Fibroblast of gingiva (primary cell): ENCODE results near the gene SRP14.
A peak's percentile ranks its signal among the peaks of the same experiment; 100 is the strongest.
"Not testable (repeated sequence)": the region's sequence is repeated elsewhere in the genome, so short reads cannot be mapped to it uniquely, and the experiment has no call there.

Source experiments
- DNase-seq: peaks from one replicate; pipeline ENCODE4 v3.0.0-alpha.2; 2011; ENCODE audit warnings: low read depth

Gene SRP14

DNA sequence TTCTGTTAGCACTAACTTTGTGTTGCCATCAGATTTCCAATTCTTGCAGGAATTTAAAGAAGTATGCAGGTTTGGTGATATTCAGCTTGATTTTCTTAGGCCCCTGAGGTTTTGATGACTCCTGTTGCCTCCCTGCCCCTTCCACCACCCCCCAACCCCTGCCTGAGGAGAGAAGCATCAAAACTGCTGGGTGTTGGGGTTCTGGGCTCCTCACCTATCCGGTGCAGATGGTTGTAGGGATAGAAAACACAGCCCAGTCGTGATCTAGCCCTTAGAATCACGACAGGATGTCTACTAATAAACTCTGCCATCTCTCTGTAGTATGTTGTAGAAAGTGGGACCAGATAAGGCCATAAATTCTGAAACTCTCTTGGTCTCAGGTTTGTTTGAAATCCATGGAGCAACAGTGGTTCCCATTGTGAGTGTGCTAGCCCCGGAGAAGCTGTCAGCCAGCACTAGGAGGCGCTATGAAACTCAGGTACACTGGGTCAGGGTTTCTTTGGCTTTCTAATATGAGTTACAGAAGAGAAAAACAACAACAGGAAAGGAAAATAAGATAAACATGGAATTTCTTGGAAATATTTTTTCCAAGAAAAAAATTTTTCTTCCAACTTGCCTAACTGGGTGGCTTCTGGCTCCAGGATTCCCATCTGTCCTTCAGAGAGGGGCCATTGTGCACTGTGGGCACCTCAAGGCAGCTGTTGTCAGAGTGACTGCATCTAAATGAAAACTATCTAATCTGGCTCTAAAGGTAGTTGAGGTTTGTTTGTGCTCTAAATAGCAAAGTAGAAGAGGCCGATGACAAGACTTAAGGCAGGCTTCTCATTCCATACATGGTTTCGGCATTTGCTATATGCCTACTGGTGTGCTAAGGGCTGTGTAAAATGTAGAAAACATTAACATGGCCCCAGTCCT lies 8.7 kb downstream of the SRP14 start:
- no peak for DNase-seq

DNA sequence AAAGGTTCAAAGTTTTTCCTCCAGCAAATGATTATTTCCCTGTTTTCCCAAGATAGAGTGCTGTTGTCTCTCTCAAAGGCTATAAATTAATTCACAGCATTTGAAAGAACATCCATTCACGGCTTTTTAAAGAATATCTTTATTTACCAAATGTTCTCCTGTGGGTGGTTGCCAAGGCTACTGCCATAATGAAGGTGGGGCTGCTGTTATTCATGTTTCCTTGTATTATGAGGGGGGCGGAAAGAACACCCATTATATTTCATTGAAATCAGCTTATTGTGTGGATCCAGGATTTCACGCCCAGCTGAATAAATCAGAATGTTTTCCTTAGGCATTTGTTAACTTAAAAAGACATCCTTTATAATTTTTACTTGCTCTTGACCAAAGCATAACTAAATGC lies 10.1 kb downstream of the SRP14 start:
- DNase-seq: no peak

DNA sequence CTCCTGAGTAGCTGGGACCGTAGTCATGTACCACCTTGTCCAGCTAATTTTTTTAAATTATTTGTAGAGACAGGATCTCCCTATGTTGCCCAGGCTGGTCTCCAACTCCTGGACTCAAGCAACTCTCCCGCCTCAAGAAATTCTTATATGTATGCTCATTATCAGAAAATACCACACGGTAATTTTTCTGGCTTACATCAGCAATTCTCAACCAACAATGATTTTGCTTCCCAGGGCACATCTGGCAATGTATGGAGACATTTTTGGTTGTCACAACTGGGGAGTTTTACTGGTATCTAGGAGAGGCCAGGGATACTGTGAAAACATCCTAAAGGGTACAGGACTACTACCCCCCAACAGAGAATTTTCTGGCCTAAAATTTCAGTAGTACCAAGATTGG lies 10.8 kb downstream of the SRP14 start:
- DNase-seq: no peak

DNA sequence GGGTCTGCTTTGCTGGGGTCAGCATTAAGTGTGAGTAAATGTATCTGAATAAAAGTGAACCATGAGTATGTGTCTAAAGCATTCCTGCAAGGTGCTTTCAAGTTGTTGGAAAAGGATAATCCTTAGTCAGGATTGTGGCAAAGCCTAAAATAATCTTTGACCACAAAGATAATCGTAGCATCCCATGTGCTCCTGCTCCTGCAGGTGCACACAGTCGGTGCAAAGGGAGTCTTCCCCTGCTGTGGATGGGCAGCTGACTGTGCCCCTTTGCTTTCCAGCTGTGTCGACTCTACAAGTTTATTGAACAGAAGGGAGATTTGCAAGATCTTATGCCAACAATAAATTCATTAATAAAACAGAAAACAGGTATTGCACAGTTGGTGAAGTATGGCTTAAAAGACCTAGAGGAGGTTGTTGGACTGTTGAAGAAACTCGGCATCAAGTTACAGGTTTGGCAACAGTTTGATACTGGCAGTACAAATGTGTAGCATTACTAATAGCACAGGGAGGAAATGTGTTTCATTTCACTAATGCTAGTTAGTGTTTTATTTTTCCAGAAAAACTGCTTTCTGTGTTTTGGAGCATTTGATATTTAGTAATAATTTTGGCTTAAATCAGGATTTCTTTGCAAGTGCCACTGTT lies 22.6 kb downstream of the SRP14 start:
- DNase-seq: peak; percentile 79

DNA sequence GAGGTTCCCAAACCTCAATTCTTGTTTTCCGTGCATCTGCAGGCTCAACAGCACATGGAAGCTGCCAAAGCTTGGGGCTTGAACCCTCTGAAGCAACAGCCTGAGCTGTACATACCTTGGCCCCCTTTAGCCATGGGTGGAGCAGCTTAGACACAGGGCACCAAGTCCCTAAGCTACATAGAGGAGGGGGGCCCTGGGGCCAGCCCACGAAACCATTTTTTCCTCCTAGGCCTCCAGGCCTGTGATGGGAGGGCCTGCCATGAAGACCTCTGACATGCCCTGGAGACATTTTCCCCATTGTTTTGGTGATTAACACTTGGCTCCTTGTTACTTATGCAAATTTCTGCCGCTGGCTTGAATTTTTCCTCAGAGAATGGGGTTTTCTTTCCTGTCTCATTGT lies 24.6 kb downstream of the SRP14 start:
- no peak for DNase-seq

DNA sequence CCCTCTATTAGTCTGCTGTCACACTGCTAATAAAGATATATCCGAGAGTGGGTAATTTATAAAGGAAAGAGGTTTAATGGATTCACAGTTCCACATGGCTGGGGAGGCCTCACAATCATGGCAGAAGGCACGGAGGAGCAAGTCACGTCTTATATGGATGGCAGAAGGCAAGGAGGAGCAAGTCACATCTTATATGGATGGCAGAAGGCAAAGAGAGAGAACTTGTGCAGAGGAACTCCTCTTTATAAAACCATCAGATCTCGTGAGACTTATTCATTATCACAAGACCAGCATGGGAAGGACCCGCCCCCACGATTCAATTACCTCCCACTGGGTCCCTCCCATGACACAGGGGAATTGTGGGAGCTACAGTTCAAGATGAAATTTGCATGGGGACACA lies 25.6 kb downstream of the SRP14 start:
- DNase-seq: not testable (repeated sequence)

- DNase-seq: no peak
Measured at GRCh38 chr15:40011303-40011702, 27.7 kb downstream of the SRP14 start.

GRCh38 chr15:40010686-40011085 lies 28.3 kb downstream of the SRP14 start:
- peak; percentile 96 for DNase-seq

DNA sequence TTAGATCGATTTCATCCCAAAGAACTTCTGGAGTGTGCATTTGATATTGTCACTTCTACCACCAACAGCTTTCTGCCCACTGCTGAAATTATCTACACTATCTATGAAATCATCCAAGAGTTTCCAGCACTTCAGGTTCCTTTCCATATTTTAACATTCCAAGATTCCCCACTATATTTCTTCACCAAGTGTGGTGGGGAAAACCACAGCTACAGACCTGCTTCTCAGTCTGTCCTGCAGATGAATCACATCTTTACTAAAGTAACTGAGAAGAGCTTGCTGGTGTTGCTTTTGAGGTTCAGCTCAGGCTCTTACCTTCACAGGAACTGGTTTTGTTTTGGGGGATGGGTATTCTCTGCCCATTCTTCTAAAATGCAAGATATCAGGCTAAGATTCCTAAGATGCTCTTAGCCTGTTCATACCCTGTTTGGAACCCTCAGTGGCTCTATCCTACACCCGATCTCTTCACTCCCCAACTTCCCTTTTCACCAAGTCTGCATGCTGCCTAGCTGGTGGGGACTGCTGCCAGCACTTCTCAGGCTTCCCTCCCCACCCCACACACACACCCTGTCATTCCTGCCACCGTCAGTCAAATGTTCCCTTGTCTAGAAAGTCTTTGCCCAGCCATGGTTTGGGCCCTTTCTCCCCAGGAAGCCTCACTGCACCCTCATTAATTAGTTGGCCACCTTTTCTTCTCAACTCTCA lies 30.8 kb downstream of the SRP14 start:
- DNase-seq: no peak

GRCh38 chr15:40006646-40007045 lies 32.3 kb downstream of the SRP14 start:
- peak; percentile 92 for DNase-seq

GRCh38 chr15:40006003-40006402 lies 33.0 kb downstream of the SRP14 start:
- peak; percentile 46 for DNase-seq

- no peak for DNase-seq
Measured at GRCh38 chr15:40003116-40003916, 35.7 kb downstream of the SRP14 start.

DNA sequence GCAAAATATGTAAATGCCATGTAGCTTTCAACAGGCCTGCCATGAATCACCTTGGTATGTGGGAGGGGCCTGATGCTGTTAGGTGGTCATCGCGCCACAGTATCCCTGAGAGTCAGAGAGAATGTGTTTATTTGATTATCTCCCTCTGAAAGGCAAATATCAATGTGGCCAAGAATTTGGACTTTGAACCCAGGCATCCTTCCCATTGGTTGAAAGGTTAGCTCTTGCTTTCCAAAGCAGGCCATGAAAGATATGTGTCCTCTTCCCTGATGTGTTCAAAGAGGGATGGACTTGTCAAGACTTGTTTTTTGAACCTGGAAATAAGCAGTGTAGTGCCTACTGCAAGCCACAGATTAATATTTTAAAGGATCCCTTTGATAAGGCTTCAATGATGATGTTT lies 36.7 kb downstream of the SRP14 start:
- peak; percentile 22 for DNase-seq

- no peak for DNase-seq
Measured at GRCh38 chr15:39999538-40000200, 39.3 kb downstream of the SRP14 start.

DNA sequence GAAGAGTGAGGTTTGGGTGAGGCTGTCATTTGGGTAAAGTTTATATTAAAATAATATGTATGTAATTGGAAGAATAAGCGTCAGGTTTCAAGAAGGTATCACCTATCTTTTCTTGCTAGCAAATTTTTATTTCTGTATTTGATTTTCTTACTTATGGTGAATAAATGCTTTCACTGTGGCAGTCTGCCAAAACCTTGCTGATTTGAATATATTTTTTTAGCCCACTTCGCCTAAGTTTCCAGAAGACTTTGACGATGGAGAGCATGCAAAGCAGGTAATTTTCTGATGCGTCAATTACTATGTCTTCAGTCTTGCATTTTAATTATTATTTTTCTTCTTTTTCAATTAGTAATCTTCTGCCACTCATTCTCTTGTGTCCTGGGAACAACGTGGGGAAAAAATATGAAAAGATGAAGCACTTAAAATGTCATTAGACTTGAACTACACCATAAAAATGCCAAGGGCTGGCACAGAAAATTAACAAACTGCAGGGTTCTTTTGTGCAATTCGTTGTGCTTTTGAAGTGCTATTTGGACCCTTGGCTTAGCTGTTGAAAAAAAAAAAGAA lies 40.4 kb downstream of the SRP14 start:
- DNase-seq: no peak

DNA sequence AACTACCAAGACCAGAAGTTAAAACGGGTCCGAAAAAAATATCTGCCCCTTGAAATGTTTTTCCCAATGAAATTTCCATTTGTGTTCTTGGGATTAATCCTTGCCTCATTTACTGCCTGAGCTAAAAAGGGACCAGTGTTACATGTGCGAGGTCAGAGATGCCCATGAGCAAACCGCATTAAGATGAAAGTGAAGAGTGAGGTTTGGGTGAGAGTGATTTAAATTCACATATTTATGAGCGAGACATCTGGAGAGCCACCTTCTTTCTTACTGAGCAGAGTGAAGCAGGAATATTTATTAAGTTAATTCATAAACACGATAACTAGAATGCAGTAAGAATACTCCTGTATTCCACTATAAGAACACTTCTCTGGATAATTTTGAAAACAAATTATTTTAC lies 41.3 kb downstream of the SRP14 start:
- no peak for DNase-seq

GRCh38 chr15:39997031-39997430 lies 42.0 kb downstream of the SRP14 start:
- no peak for DNase-seq

DNA sequence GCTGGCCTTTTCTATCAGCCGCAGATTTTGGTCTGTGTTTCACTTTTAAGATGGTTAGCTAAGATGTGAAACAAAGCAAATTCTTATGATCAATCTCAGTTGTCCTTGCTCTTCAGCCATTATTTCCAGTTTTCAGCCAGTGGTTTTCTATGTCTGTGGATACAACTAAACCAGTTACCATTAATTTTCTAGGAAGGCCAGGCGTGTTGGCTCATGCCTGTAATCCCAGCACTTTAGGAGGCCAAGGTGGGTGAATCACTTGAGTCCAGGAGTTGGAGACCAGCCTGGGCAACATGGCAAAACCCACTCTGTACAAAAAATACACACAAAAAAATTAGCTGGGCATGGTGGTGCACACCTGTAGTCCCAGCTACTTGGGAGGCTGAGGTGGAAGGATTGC lies 42.8 kb downstream of the SRP14 start:
- DNase-seq: not testable (repeated sequence)

DNA sequence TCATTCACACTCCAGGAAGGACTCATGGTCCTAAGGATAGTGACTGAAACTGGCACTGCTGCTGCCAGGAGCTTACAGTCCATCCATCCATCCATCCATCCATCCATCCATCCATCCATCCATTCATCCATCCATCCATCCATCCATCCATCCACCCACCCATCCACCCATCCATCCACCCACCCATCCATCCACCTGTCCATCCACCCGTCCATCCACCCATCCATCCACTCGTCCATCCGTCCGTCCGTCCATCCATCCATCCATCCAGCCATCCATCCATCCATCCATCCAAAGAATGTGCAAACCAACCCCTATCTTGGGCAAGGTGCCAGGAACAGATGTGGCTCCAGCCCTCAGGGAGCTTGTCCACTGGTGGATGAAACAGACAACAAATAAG lies 46.0 kb downstream of the SRP14 start:
- DNase-seq: not testable (repeated sequence)

- DNase-seq: no peak
Measured at GRCh38 chr15:39990706-39991105, 48.3 kb downstream of the SRP14 start.

DNA sequence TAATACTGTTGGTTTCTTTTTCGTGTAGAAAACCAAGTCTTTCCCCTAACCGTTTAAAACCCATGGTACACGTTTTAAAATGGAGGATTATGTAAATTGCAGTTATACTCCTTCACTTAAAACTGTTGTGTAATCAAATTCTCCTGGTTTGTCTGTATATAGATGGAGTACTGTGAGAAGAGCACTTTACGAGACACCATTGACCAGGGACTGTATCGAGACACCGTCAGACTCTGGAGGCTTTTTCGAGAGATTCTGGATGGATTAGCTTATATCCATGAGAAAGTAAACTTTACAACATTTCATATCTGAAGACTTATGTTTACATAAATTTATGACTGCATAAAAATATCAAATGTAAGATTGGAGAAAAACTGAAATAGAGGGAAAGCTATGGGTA lies 51.2 kb downstream of the SRP14 start:
- no peak for DNase-seq
